ENCODE data around the gene EHMT1.

The EHMT1 gene

GRCh38 chr9:137795156-137795666 lies 176.4 kb downstream of the EHMT1 start:
- no peak for TF ChIP-seq CTCF (IDR thresholded peaks at IDR 0.05)
- no peak overlapping the region for H3K9ac ChIP-seq
- no peaks in the 10 kb centered on the region for H3K36me3 ChIP-seq (ENCODE audit: control insufficient read depth, insufficient read depth, low read length)
- H2AFZ ChIP-seq = no peak overlapping the region
- H3K79me2 ChIP-seq = no peaks in the 10 kb centered on the region
- H3K9me3 ChIP-seq (ENCODE audit: control insufficient read depth, low read length) = no peaks in the 10 kb centered on the region
- no peaks in the 10 kb centered on the region for H3K27me3 ChIP-seq (ENCODE audit: control insufficient read depth, insufficient read depth, low read length)
- no peak overlapping the region for H3K4me2 ChIP-seq (ENCODE audit: low read length)
- no peak overlapping the region for H3K27ac ChIP-seq
- no peaks in the 10 kb centered on the region for H3K4me1 ChIP-seq
- H3K4me3 ChIP-seq (ENCODE audit: low read depth, low read length) = no peak overlapping the region

GRCh38 chr9:137797206-137798120 lies 178.7 kb downstream of the EHMT1 start:
- Histone ChIP-seq H3K9me3 (ENCODE audit: control insufficient read depth, low read length) (no peaks in the 10 kb centered on the region), H3K9ac (no peak overlapping the region), H3K36me3 (ENCODE audit: control insufficient read depth, insufficient read depth, low read length) (no peaks in the 10 kb centered on the region), H3K27ac (no peak overlapping the region), H3K4me3 (ENCODE audit: low read depth, low read length) (no peak overlapping the region), H3K4me2 (ENCODE audit: low read length) (no peak overlapping the region), H3K4me1 (no peaks in the 10 kb centered on the region), H3K27me3 (ENCODE audit: control insufficient read depth, insufficient read depth, low read length) (no peaks in the 10 kb centered on the region), H3K79me2 (no peaks in the 10 kb centered on the region), H2AFZ (no peak overlapping the region)
- no peak for TF ChIP-seq CTCF (IDR thresholded peaks at IDR 0.05)

GRCh38 chr9:137798142-137798541 lies 179.3 kb downstream of the EHMT1 start:
- Histone ChIP-seq H3K9me3 (ENCODE audit: control insufficient read depth, low read length) (no peaks in the 10 kb centered on the region), H3K36me3 (ENCODE audit: control insufficient read depth, insufficient read depth, low read length) (no peaks in the 10 kb centered on the region), H3K4me3 (ENCODE audit: low read depth, low read length) (no peak overlapping the region), H3K27me3 (ENCODE audit: control insufficient read depth, insufficient read depth, low read length) (no peaks in the 10 kb centered on the region), H3K4me1 (no peaks in the 10 kb centered on the region), H3K9ac (no peak overlapping the region), H2AFZ (no peak overlapping the region), H3K27ac (no peak overlapping the region), H3K4me2 (ENCODE audit: low read length) (no peak overlapping the region), H3K79me2 (no peaks in the 10 kb centered on the region)
- no peak for TF ChIP-seq CTCF (IDR thresholded peaks at IDR 0.05)

GRCh38 chr9:137798901-137799629 lies 180.3 kb downstream of the EHMT1 start:
- Histone ChIP-seq H3K4me1 (no peaks in the 10 kb centered on the region), H3K9ac (no peak overlapping the region), H2AFZ (no peak overlapping the region), H3K36me3 (ENCODE audit: control insufficient read depth, insufficient read depth, low read length) (no peaks in the 10 kb centered on the region), H3K4me3 (ENCODE audit: low read depth, low read length) (no peak overlapping the region), H3K4me2 (ENCODE audit: low read length) (no peak overlapping the region), H3K27ac (no peak overlapping the region), H3K79me2 (no peaks in the 10 kb centered on the region), H3K27me3 (ENCODE audit: control insufficient read depth, insufficient read depth, low read length) (no peaks in the 10 kb centered on the region), H3K9me3 (ENCODE audit: control insufficient read depth, low read length) (no peaks in the 10 kb centered on the region)
- TF ChIP-seq CTCF (IDR thresholded peaks at IDR 0.05) = no peak
